ENCODE results near the gene WDR11.

WDR11 gene

GRCh38 chr10:120948889-120949608, 97.9 kb downstream of the WDR11 start:
- DNase-seq, result peak; percentile 29

- DNase-seq, result no peak
Observed at GRCh38 chr10:120949609-120950031, 98.5 kb downstream of the WDR11 start.

GRCh38 chr10:120950051-120950561, 98.9 kb downstream of the WDR11 start:
- DNase-seq, result no peak

- no peak for DNase-seq
Observed at GRCh38 chr10:120951288-120951687, 100.1 kb downstream of the WDR11 start.

- no peak for DNase-seq
Observed at GRCh38 chr10:120953897-120954296, 102.7 kb downstream of the WDR11 start.
